Gastroesophageal sphincter (tissue), 4 donors: ENCODE data around the gene NRP1. TPM values are rescaled to one million over a fixed set of nuclear protein-coding genes. Genes with fewer than 3 reads are reported as not detected.
A peak's percentile ranks its signal among the peaks of the same experiment; 100 is the strongest.

Source experiments
- ATAC-seq: fragments of 150-250 bp; one replicate; pipeline ENCODE4 v1.9.1; 2016; ENCODE audit warnings: mild to moderate bottlenecking, moderate library complexity
- H3K27ac ChIP-seq, 4 donors: fragments of 200-600 bp; sonication (generic) in 3 of 4; 1 replicate in 3 of 4; 2 replicates in 1 of 4; pipeline ENCODE4 v1.5.1; 2016 to 2019
- H3K27me3 ChIP-seq: fragments of 200-600 bp; sonication (generic); one replicate; pipeline ENCODE4 v1.5.1; 2019
- H3K36me3 ChIP-seq, 2 donors: fragments of 200-600 bp; sonication (generic); one replicate each; pipeline ENCODE4 v1.5.1; 2019; ENCODE audit warnings: control low read depth in 1 of 2
- H3K4me1 ChIP-seq, 3 donors: fragments of 200-600 bp; sonication (generic); 1 replicate in 2 of 3; 2 replicates in 1 of 3; pipeline ENCODE4 v1.5.1; 2016 to 2019; ENCODE audit warnings: control low read depth in 2 of 3
- H3K4me3 ChIP-seq, 2 donors: fragments of 200-600 bp; sonication (generic); one replicate each; pipeline ENCODE4 v1.5.1; 2019; ENCODE audit warnings: mild to moderate bottlenecking in 1 of 2, moderate library complexity in 1 of 2
- H3K9me3 ChIP-seq, 3 donors: fragments of 200-600 bp; sonication (generic); one replicate each; pipeline ENCODE4 v1.5.1; 2017 to 2019; ENCODE audit warnings: control low read depth in 2 of 3
- EP300 ChIP-seq: sonication (generic); formaldehyde crosslinking; IDR thresholded peaks from one replicate; pipeline ENCODE4 v1.6.1; 2017; ENCODE audit warnings: antibody characterized with exemption, mild to moderate bottlenecking
- POLR2A ChIP-seq, 2 donors: fragments of 450-650 bp; IDR thresholded peaks; one replicate each; pipeline ENCODE4 v1.6.1; 2017; ENCODE audit warnings: antibody characterized with exemption in 2 of 2, mild to moderate bottlenecking in 2 of 2, moderate library complexity in 1 of 2
- POLR2AphosphoS5 ChIP-seq: sonication (generic); formaldehyde crosslinking; IDR thresholded peaks from one replicate; pipeline ENCODE4 v1.6.1; 2017; ENCODE audit warnings: antibody characterized with exemption
- WGBS, 2 donors: methylation state at CpG; one replicate each; pipeline ENCODE4 v1.1.5; 2018; ENCODE audit warnings: low coverage in 1 of 2; 5-methylcytosine and 5-hydroxymethylcytosine counted together
- total RNA-seq, 4 donors: library from RNA; depleted of rRNA; stranded (reverse); fragments of >200 nt; gene quantifications; one replicate each; pipeline ENCODE4 v1.1.0, GENCODE V29; 2016
- TF ChIP-seq, protein P1 (sequence below), 4 experiments: fragments of 200-600 bp in 2 of 4; fragments of 450-650 bp in 2 of 4; sonication (generic) in 1 of 4; IDR thresholded peaks; one replicate each; pipeline ENCODE4 v1.5.1; 2017 to 2019; ENCODE audit warnings: antibody characterized with exemption in 4 of 4, mild to moderate bottlenecking in 2 of 4, moderate library complexity in 2 of 4

Gene NRP1
- total RNA-seq, 4 donors from 2014 or later = 43.4 to 95.4 (median 52.7) TPM

DNA sequence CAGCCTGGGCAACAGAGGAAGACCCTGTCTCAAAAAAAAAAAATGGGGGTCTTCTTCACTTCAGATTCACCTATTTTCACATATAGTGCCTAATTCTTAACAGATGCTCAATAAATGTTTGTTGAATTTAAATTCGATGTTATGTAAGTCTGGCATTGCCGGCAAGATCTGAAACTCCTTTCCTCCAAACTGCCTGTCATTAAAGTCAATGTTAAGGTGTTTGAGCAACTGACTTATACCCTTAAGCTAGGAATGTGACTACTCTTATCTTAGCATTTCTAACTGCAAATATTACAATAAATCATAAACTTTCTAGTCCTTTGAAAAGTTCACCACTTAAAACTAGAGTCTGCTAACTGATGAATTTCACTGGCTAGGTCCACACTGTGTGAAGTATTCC lies 95.2 kb downstream of the NRP1 start:
- ATAC-seq = no peak
- H3K9me3 ChIP-seq = no peaks in the 10 kb centered on the region
- TF ChIP-seq EP300 = no peak
- TF ChIP-seq, protein P1, sequence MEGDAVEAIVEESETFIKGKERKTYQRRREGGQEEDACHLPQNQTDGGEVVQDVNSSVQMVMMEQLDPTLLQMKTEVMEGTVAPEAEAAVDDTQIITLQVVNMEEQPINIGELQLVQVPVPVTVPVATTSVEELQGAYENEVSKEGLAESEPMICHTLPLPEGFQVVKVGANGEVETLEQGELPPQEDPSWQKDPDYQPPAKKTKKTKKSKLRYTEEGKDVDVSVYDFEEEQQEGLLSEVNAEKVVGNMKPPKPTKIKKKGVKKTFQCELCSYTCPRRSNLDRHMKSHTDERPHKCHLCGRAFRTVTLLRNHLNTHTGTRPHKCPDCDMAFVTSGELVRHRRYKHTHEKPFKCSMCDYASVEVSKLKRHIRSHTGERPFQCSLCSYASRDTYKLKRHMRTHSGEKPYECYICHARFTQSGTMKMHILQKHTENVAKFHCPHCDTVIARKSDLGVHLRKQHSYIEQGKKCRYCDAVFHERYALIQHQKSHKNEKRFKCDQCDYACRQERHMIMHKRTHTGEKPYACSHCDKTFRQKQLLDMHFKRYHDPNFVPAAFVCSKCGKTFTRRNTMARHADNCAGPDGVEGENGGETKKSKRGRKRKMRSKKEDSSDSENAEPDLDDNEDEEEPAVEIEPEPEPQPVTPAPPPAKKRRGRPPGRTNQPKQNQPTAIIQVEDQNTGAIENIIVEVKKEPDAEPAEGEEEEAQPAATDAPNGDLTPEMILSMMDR (IDR thresholded peaks at IDR 0.05) = no peak
- no peak for TF ChIP-seq POLR2AphosphoS5
- TF ChIP-seq POLR2A (IDR thresholded peaks at IDR 0.05) = no peak
- peaks cover 3 to 33% (median 10%) of the 10 kb centered on the region in 3 donors for H3K4me1 ChIP-seq
- H3K27ac ChIP-seq = no peak overlapping the region
- no peak overlapping the region for H3K4me3 ChIP-seq
- no peaks in the 10 kb centered on the region for H3K27me3 ChIP-seq
- H3K36me3 ChIP-seq = peaks cover 0 to 8% of the 10 kb centered on the region in 2 donors
- WGBS, 2 donors = 82 to 83% methylated on average over 2 of the region's 2 CpGs

GRCh38 chr10:33238643-33239042 lies 95.8 kb downstream of the NRP1 start:
- no peak for ATAC-seq
- Histone ChIP-seq H3K9me3 (no peaks in the 10 kb centered on the region), H3K27me3 (no peaks in the 10 kb centered on the region), H3K36me3 (peaks cover 0 to 8% of the 10 kb centered on the region in 2 donors), H3K27ac (no peak overlapping the region), H3K4me1 (peaks cover 3 to 39% (median 10%) of the 10 kb centered on the region in 3 donors), H3K4me3 (no peak overlapping the region)
- 75 to 88% methylated on average over 1 to 2 of the region's 3 CpGs for WGBS, 2 donors
- TF ChIP-seq EP300 (no peak), POLR2A (IDR thresholded peaks at IDR 0.05) (no peak), POLR2AphosphoS5 (no peak)
- TF ChIP-seq, protein P1 (IDR thresholded peaks at IDR 0.05) = no peak

GRCh38 chr10:33237736-33238624 lies 96.5 kb downstream of the NRP1 start:
- Histone ChIP-seq H3K9me3 (no peaks in the 10 kb centered on the region), H3K4me1 (peaks cover 3 to 39% (median 10%) of the 10 kb centered on the region in 3 donors), H3K4me3 (no peak overlapping the region), H3K27ac (peak overlapping the region in 1 of 4 donors; percentile 21), H3K27me3 (no peaks in the 10 kb centered on the region), H3K36me3 (peaks cover 0 to 8% of the 10 kb centered on the region in 2 donors)
- TF ChIP-seq, protein P1 (IDR thresholded peaks at IDR 0.05) = no peak
- TF ChIP-seq POLR2A (IDR thresholded peaks at IDR 0.05) = no peak
- no peak for TF ChIP-seq POLR2AphosphoS5
- no peak for TF ChIP-seq EP300
- no peak for ATAC-seq
- WGBS, 2 donors = 84 to 91% methylated on average over 5 to 8 of the region's 8 CpGs

DNA sequence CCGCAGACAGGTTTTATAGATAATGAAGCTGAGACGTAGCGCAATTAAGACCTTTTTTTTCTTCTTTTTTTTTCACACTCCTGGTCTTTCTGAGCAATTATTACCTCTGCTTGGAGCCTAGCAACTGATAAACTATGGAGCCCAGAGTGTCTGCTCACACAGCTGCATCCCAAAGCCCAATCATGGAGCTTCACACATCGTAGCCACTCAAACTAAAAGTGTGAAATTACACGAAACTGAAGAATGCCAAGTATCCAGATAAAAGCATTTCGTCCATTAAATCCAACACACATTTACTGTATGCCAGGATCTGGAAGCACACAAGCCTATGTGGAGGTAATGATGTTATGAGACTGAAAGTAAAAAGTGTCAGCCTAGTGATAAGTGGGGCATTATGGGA lies 97.6 kb downstream of the NRP1 start:
- Histone ChIP-seq H3K36me3 (peaks cover 0 to 8% of the 10 kb centered on the region in 2 donors), H3K9me3 (no peaks in the 10 kb centered on the region), H3K27ac (no peak overlapping the region), H3K4me1 (peaks cover 3 to 39% (median 10%) of the 10 kb centered on the region in 3 donors), H3K27me3 (no peaks in the 10 kb centered on the region), H3K4me3 (no peak overlapping the region)
- no peak for ATAC-seq
- 79 to 97% methylated on average over 5 to 6 of the region's 6 CpGs for WGBS, 2 donors
- TF ChIP-seq POLR2AphosphoS5 (no peak), POLR2A (IDR thresholded peaks at IDR 0.05) (no peak), EP300 (no peak)
- TF ChIP-seq, protein P1 (IDR thresholded peaks at IDR 0.05) = no peak
